COR-L47 (cell line): ENCODE results near the gene ZNF730.
"Not testable (repeated sequence)": the region's sequence is repeated elsewhere in the genome, so short reads cannot be mapped to it uniquely, and the experiment has no call there.

Source experiments
- DNase-seq: peaks from one replicate; lab custom pipeline; 2025; lab: John Stamatoyannopoulos, UW

The ZNF730 gene

GRCh38 chr19:23116802-23117571, at the start of gene ZNF730:
Gene ZNF730 (plus strand): TSS chr19:23117025. CDS start chr19:23117174, 149 bp downstream.
- no peak for DNase-seq

GRCh38 chr19:23070353-23071146, 46.3 kb upstream of the ZNF730 start:
- no peak for DNase-seq

DNA sequence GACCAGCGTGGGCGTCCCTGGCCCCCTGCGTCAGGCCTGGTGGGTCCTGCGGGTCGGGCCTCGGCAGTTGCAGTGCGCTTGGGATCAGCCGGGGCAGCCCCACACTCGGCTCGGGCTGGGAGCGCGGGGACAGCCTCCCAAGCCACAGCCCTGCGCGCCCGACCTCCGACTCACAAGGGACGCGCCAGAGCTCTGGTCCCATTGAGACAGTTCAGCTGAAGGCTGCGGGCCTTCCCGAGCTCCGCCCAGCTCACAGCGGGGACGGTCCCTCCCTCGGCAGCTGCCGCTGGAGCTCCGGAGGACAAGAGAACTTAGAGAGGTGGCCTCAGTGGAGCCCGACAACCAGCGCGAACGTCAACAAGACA, 45.7 kb upstream of the ZNF730 start:
- DNase-seq, result no peak

GRCh38 chr19:23075031-23075733, 41.6 kb upstream of the ZNF730 start:
- DNase-seq, result peak; percentile 3

DNA sequence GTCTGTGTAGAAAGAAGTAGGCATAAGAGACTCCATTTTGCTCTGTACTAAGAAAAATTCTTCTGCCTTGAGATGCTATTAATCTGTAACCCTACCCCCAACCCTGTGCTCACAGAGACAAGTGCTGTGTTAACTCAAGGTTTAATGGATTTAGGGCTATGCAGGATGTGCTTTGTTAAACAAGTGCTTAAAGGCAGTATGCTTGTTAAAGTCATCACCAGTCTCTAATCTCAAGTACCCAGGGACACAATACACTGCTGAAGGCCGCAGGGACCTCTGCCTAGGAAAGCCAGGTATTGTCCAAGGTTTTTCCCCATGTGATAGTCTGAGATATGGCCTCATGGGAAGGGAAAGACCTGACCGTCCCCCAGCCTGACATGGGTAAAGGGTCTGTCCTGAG, 39.0 kb upstream of the ZNF730 start:
- DNase-seq, result not testable (repeated sequence)

DNA sequence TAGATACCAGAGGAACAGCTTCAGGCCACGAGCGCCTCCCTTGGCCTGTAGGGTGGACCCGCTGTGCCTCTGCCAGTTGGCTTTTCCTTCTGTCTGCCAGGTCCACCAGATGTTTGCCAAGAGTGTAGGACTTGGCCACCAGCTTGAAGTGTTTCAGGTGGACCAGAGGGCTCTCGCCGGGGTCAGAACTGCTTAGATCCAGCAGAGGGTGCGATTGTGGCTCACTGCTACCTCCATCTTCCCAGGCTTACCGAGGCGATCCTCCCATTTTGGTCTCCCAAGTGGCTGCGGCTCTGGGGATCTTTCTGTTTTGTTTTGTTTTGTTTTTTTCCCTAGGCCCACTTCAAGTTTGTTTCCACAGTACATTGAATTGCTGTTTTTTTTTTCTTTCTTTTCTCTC, 23.0 kb upstream of the ZNF730 start:
- no peak for DNase-seq

DNA sequence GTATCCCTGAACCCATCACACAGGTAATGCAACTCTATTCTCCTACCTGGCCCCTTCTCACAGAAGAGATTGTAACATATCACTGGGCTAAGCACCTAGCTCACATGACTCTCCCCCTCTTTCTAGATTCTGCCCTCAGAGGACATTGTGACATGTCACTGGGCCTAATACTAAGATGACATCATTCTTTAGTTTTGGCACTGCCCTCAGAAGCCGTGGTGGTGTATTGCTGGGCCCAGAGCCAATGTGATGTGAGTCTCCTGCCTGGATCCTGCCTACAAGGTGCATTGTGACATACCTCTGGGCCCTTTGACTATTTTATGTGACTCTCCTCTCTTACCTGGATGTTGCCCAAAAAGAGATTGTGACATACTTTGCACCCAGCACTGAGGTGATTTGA, 21.4 kb upstream of the ZNF730 start:
- no peak for DNase-seq

DNA sequence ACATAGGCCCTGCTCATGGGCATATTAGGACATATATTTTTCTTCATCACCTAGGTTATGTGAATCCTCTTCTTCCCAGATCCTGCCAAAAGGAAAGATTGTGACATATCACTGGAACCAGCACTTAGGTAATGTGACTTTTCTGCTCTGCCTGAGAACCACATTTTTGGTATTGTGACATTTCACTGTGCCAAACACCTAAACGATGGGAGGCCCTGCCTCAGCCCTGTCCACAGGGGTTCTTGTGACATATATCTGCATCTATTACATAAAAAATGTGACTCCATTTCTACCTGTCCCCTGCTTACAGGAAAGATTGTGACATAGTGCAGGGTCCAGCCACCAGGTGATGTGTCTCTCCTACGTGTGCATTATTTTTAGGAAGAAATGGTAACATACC, 18.5 kb upstream of the ZNF730 start:
- no peak for DNase-seq

GRCh38 chr19:23098988-23099387, 17.8 kb upstream of the ZNF730 start:
- DNase-seq, result no peak

GRCh38 chr19:23099966-23100365, 16.9 kb upstream of the ZNF730 start:
- no peak for DNase-seq

DNA sequence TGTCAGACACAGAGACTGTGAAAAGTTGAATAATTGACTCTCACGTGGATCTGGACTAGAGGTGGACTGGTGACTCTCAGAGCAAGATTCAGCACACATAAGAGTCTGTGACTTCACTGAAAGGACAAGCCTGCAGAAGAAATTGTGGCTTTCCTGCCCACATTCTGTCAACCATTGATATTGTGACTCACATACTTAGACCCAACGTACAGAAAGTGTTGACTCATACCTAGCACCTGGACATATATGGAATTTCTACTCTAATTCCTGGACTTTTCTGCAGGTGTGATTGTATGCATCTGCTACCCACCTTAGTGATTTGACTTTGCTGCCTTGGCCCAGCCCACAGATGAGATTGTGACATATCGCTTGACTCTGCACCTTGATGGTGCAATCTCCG, 15.6 kb upstream of the ZNF730 start:
- no peak for DNase-seq

DNA sequence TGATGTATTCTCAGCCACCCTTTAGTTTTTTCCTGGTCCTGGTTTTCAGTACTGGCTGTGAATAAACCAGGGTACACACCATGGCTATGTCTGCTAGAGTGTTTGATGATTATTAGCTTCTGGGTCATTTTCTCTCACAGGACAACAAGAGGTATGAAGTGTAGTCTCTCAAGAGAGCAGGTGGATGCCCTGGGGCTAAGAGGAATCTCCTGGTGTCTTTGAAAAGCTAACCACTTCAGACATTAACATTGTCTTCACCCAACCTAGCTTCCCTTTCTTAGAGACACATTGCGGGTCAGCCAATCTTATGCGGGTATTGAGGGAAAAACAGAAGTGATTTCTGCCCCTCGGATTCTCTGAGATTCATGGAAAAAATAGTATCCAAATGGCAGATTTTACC, 1.6 kb downstream of the ZNF730 start:
- no peak for DNase-seq

GRCh38 chr19:23134211-23134610, 17.4 kb downstream of the ZNF730 start:
- not testable (repeated sequence) for DNase-seq

- DNase-seq, result no peak
Measured at GRCh38 chr19:23145617-23146415, 29.0 kb downstream of the ZNF730 start.

DNA sequence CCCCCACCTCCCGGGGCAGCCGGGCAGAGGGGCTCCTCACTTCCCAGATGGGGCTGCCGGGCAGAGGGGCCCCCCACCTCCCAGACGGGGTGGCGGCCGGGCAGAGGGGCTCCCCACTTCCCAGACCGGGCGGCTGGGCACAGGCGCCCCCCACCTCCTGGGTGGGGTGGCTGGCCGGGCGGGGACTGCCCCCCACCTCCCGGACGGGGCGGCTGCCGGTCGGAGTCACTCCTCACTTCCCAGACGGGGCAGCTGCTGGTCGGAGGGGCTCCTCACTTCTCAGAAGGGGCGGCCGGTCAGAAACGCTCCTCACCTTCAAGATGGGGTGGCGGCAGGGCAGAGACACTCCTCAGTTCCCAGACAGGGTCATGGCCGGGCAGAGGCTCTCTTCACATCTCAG, 43.9 kb downstream of the ZNF730 start:
- no peak for DNase-seq

GRCh38 chr19:23168286-23168685, 51.5 kb downstream of the ZNF730 start:
- not testable (repeated sequence) for DNase-seq

DNA sequence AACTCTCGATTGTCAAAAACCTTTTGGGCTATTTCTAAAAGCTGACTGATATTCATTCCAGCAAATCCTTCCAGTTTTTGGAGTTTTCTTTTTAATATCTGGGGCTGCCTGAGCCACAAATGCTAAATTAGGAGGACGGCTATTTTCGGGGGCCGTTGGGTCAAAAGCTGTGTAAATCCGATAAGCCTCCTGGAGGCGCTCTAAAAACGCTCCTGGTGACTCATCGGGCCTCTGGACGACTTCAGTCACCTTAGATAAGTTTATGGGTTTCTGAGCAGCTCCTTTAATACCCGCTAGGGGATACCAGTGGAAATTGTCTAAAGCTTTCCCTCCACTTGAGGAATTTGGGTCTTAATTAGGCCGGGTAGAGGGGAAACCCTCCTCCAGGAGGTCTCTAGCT, 66.4 kb downstream of the ZNF730 start:
- DNase-seq, result no peak

DNA sequence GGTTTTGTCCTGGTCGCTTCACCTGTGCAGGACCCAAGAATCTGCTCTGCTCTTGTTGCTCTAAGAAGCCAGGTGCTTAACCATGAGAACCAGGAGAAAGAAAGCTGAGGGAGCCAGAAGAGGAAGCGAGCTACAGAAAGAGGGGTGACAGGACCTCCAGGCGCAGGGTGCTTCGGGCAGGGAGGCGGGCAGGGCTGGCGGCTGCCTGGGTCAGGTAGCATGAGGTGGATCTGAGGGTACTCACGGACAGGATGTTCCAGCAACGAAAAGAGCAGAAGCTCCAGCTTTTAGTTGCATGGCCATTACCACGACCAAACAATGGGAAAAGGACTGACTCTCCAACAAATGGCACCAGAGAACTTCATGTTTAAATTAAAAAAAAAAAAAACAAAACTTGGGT, 73.5 kb downstream of the ZNF730 start:
- no peak for DNase-seq
